Measurements from ENCODE around the gene PPT1.
A peak's percentile ranks its signal among the peaks of the same experiment; 100 is the strongest.
"Not testable (repeated sequence)": the region's sequence is repeated elsewhere in the genome, so short reads cannot be mapped to it uniquely, and the experiment has no call there.

Gene PPT1

GRCh38 chr1:40090652-40091355, 6.2 kb downstream of the PPT1 start:
- H3K9ac ChIP-seq (ENCODE audit: low read depth, low read length) = no peak overlapping the region
- H2AFZ ChIP-seq (ENCODE audit: low read depth, low read length) = no peak overlapping the region
- no peak overlapping the region for H3K4me2 ChIP-seq (ENCODE audit: insufficient read depth, low read length)
- no peaks in the 10 kb centered on the region for H3K9me3 ChIP-seq (ENCODE audit: insufficient read depth, low read length, severe bottlenecking)
- ATAC-seq (ENCODE audit: insufficient read depth, low read depth) (no peak), DNase-seq (no peak)
- peaks cover 24% of the 10 kb centered on the region for H3K79me2 ChIP-seq (ENCODE audit: insufficient read depth, low read length)
- H3K4me3 ChIP-seq (ENCODE audit: low read depth in 1 of 2, low read length in 2 of 2) = no peak overlapping the region
- peaks cover 11% of the 10 kb centered on the region for H3K4me1 ChIP-seq (ENCODE audit: insufficient read depth, low read length)
- H3K27ac ChIP-seq (ENCODE audit: low read length) = no peak overlapping the region
- no peaks in the 10 kb centered on the region for H4K20me1 ChIP-seq (ENCODE audit: insufficient read depth, low read length)
- peaks cover 73% of the 10 kb centered on the region for H3K36me3 ChIP-seq (ENCODE audit: insufficient read depth, low read length)
- TF ChIP-seq CTCF (IDR thresholded peaks at IDR 0.05; ENCODE audit: borderline replicate concordance, extremely low read depth, low read length, poor library complexity, severe bottlenecking) = no peak
- TF ChIP-seq EZH2 (IDR thresholded peaks at IDR 0.05; ENCODE audit: borderline replicate concordance, low read depth, low read length, severe bottlenecking) = no peak
- H3K27me3 ChIP-seq (ENCODE audit: insufficient read depth, low read length, poor library complexity) = no peaks in the 10 kb centered on the region

- peaks cover 78% of the 10 kb centered on the region for H3K36me3 ChIP-seq (ENCODE audit: insufficient read depth, low read length)
- not testable (repeated sequence) for H3K9ac ChIP-seq (ENCODE audit: low read depth, low read length)
These were observed 12.3 kb downstream of the PPT1 start for GRCh38 chr1:40084750-40085149.

GRCh38 chr1:40081871-40082270, 15.2 kb downstream of the PPT1 start:
- DNase-seq = no peak

More at GRCh38 chr1:40084750-40085149, 12.3 kb downstream of the PPT1 start:
- TF ChIP-seq CTCF (IDR thresholded peaks at IDR 0.05; ENCODE audit: borderline replicate concordance, extremely low read depth, low read length, poor library complexity, severe bottlenecking) = peak; percentile 49
- H3K4me1 ChIP-seq (ENCODE audit: insufficient read depth, low read length); H3K79me2 ChIP-seq (ENCODE audit: insufficient read depth, low read length); H2AFZ ChIP-seq (ENCODE audit: low read depth, low read length); H3K4me3 ChIP-seq (ENCODE audit: low read depth in 1 of 2, low read length in 2 of 2); H3K27me3 ChIP-seq (ENCODE audit: insufficient read depth, low read length, poor library complexity); H4K20me1 ChIP-seq (ENCODE audit: insufficient read depth, low read length); H3K27ac ChIP-seq (ENCODE audit: low read length); H3K9me3 ChIP-seq (ENCODE audit: insufficient read depth, low read length, severe bottlenecking); ATAC-seq (ENCODE audit: insufficient read depth, low read depth); H3K4me2 ChIP-seq (ENCODE audit: insufficient read depth, low read length): not testable (repeated sequence)
- DNase-seq = peak; percentile 15

More at GRCh38 chr1:40081871-40082270, 15.2 kb downstream of the PPT1 start:
- Histone ChIP-seq H3K27ac (ENCODE audit: low read length) (no peak overlapping the region), H3K79me2 (ENCODE audit: insufficient read depth, low read length) (no peaks in the 10 kb centered on the region), H3K4me3 (ENCODE audit: low read depth in 1 of 2, low read length in 2 of 2) (no peak overlapping the region), H3K36me3 (ENCODE audit: insufficient read depth, low read length) (peaks cover 79% of the 10 kb centered on the region), H3K27me3 (ENCODE audit: insufficient read depth, low read length, poor library complexity) (no peaks in the 10 kb centered on the region), H3K4me2 (ENCODE audit: insufficient read depth, low read length) (no peak overlapping the region), H4K20me1 (ENCODE audit: insufficient read depth, low read length) (no peaks in the 10 kb centered on the region), H2AFZ (ENCODE audit: low read depth, low read length) (no peak overlapping the region), H3K9me3 (ENCODE audit: insufficient read depth, low read length, severe bottlenecking) (no peaks in the 10 kb centered on the region), H3K9ac (ENCODE audit: low read depth, low read length) (no peak overlapping the region), H3K4me1 (ENCODE audit: insufficient read depth, low read length) (no peaks in the 10 kb centered on the region)
- no peak for TF ChIP-seq EZH2 (IDR thresholded peaks at IDR 0.05; ENCODE audit: borderline replicate concordance, low read depth, low read length, severe bottlenecking)
- no peak for TF ChIP-seq CTCF (IDR thresholded peaks at IDR 0.05; ENCODE audit: borderline replicate concordance, extremely low read depth, low read length, poor library complexity, severe bottlenecking)
- no peak for ATAC-seq (ENCODE audit: insufficient read depth, low read depth)
